T-helper 9 cell (primary cell): ENCODE results near the gene CHD5.

Experiments used
- DNase-seq: peaks from one replicate; pipeline ENCODE4 v3.0.0-alpha.2; 2020

CHD5 gene

GRCh38 chr1:6200188-6200809, 20.2 kb upstream of the CHD5 start:
- no peak for DNase-seq

- peak; percentile 91 for DNase-seq
Observed at GRCh38 chr1:6199298-6200187, 19.4 kb upstream of the CHD5 start, which contains the start of gene RPL22. TSS of gene RPL22 (minus strand) at chr1:6199595. CDS start at chr1:6199573, 22 bp downstream.

GRCh38 chr1:6198646-6199297, 18.7 kb upstream of the CHD5 start:
- no peak for DNase-seq

DNA sequence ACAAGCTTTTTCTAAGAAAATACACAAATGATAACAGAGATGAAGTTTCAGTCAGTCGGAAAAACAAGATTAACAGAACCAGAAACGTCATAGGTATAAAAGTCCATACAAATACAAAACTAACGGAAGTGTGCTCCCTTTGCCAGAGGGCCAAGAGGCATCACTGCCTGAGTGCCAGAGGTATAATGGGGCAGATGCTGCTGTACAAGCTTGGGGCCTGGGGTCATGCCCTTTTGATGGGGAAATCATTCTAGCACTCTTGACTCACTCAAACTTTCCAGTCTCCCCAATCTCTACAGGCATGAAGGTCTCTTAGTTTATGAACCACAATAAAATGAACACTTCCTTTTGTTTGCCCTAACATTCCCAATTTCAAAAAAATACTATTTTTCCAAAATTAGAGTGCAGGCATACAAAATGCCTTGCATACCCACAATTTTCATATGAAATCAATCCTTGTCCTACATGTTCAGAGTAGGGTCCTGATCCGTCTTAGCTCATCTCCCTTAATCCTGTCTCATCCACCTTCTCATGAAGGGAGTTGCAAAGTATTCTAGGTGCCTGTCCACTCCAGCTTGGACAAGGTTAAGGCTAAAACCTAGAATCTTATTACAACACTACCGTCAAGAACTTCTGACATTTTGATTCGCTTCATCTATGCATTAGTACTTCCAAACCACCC, 17.8 kb upstream of the CHD5 start:
- DNase-seq, result no peak

DNA sequence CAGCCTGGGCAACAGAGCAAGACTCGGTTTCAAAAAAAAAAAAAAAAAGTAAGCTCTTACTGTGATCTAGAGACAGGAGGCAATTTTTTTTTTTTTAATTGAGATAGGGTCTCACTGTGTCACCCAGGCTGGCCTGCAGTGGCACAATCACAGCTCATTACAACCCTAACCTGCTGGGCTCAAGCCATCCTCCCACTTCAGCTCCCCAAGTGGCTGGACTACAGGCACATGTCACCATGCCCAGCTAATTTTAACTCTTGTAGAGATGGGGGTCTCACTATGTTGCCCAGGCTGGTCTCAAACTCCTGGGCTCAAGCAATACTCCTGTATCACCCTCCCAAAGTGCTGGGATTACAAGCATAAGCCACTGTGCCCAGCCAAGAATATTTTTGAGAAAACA, 11.8 kb upstream of the CHD5 start:
- no peak for DNase-seq

DNA sequence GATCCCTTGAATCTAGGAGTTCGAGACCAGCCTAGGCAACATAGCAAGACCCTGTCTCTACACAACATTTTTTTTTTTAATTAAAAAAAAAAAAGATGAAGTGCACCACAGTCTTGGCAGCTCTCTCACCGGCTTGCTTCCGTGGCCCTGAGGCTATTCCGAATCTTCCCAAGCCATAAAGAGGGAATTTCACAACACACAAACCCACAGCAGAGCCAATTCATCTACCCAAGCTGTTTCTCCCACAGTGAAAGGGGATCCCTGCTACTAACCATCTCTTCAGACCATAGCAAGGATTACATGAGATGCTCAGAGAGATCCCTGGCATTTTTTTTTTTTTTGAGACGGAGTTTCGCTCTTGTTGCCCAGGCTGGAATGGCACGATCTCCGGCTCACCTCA, 8.3 kb upstream of the CHD5 start:
- no peak for DNase-seq

- no peak for DNase-seq
Observed at GRCh38 chr1:6185635-6186382, 5.7 kb upstream of the CHD5 start.

- DNase-seq, result no peak
Observed at GRCh38 chr1:6185151-6185550, 5.0 kb upstream of the CHD5 start.

DNA sequence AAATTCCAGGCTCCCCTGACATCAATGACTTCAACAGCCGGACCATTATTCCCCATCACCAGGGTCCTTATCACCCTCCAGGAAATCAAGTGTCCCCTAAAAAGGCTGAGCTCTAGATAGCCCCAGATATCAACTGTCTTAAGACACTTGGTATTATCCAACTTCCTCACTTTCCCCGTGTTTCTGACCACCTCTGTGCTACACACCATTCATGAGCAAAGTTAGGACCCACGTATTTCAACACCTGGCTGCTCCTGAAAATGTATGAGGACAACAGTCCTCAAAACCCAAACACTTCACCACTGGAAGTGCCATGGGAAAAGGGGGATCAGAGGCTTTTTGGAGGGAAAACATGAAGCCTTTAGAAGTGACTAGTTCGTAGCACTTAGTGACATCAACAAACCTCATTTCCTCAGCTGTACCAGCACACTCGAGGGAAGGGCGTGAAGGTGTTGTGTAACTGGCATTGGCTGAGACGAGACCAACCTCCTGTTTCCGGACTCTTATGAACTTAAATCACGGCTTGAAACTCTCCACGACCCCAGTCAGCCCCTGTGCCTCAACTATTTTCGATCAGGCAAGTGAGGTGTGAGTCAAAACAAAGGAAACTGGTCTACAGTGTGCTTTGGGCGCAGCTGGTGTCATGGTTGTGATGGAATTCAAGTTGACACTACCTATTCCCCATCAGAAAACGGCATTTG, 4.1 kb upstream of the CHD5 start:
- DNase-seq, result no peak

- no peak for DNase-seq
Observed at GRCh38 chr1:6183520-6183989, 3.4 kb upstream of the CHD5 start.

GRCh38 chr1:6181347-6181770, 1.2 kb upstream of the CHD5 start:
- DNase-seq, result no peak

- DNase-seq, result no peak
Observed at GRCh38 chr1:6180707-6181311, 688 bp upstream of the CHD5 start.

GRCh38 chr1:6179564-6180175, 451 bp downstream of the CHD5 start:
- no peak for DNase-seq

DNA sequence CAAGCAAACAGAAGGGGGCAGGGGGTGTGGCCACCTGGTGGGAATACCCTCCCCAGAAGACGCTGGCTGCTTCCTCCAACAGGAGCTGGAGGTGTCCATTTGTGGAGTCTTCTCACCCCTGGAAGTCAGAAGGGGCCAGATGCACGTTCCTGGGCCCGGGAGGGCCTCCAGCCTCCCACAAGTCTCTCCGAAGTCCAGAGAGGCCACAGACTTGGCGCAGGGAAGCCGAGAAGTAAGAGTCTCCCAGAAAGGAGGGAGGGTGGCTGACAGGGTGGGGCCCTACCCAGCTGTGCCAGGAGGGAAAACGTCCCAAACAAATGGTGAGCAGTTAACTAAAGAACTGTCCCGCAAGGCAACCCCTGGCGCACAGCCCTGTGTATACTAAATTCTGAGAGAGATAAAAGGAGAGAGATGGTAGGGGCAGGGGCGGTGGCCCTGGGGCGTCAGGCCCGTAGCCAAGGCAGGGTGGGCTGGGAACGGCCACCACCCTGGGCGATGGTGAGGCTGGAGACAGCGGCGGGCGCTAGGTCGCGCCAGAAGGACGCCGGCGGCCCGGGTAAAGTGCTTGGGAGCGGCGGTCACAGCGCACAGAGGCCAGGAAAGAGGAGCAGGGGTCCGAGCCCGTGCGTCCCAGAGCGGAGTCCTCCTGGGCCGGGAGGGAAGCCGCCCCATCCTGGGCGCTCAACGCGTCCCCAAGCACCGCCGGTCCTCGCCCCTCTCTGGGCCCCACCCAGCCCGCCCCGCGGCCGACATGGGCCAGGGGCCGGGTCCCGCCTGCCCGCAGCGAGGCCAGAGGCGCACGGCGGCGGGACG, 1.2 kb downstream of the CHD5 start:
- DNase-seq, result no peak

DNA sequence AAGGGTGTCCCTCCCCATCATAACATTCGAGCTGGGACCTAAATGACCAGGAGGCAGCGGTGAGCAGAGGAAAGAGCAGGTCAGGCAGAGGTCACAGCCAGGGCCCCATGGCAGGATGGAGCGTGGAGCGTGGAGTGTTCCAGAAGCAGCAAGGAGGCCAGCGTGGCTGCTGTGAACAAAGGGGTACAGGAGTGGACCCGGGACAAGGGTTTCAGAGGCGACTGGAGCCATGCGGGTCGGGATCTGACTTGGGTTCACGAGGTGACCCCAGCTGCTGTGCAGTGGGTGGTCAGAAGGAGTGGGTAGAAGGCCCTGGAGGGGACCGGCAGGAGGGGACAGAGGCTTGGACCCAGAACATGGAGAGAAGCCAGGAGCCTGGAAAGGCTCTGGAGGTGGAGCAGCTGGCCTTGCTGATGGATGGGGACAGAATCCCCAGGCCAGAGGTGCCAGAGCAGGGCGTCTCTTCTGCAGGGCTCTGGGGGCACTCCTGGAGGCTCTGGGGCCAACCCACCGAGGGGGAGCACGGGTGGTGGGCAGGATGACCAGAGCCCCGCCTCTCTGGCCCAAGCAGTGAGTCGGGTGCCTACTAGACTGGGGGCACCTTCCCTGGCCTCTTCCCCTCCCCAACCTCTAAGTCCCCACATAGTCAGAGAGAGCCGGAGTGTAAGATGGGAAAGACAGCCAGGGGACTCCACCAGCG, 2.3 kb downstream of the CHD5 start:
- DNase-seq, result no peak

- DNase-seq, result no peak
Observed at GRCh38 chr1:6176779-6177178, 3.3 kb downstream of the CHD5 start.

GRCh38 chr1:6175411-6175828, 4.7 kb downstream of the CHD5 start:
- DNase-seq, result no peak

DNA sequence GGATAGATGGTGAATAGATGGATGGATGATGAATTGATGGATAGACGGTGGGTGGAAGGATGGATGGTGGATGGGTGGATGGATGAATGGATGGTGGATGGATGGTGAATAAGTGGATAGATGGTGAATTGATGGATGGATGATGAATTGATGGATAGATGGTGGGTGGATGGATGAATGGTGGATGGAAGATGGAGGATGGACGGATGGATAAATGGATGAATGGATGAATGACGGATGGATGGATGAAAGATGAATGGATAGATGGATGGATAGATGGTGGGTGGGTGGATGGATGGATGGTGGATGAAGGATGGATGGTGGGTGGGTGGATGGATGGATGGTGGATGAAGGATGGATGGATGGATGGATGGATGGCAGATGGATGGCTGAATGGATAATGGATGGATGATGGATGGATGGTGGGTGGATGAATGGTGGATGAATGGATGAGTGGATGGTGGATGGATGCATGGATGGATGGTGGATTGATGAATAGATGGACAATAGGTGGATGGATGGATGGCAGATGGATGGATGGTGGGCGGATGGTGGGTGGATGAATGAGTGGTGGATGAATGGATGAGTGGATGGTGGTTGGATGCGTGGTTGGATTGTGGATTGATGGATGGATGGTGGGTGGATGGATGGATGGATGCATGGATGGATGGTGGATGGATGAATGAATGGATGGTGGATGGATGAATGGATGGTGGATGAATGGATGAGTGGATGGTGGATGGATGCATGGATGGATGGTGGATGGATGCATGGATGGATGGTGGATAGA, 5.3 kb downstream of the CHD5 start:
- no peak for DNase-seq
